Measurements from ENCODE around the gene PCDHGB3. TPM values are rescaled to one million over a fixed set of nuclear protein-coding genes. Genes with fewer than 3 reads are reported as not detected.

PCDHGB3 gene
- polyA plus RNA-seq, 1 of the 3 experiments (the other 2 are of a cell fraction): 0.53 TPM

DNA sequence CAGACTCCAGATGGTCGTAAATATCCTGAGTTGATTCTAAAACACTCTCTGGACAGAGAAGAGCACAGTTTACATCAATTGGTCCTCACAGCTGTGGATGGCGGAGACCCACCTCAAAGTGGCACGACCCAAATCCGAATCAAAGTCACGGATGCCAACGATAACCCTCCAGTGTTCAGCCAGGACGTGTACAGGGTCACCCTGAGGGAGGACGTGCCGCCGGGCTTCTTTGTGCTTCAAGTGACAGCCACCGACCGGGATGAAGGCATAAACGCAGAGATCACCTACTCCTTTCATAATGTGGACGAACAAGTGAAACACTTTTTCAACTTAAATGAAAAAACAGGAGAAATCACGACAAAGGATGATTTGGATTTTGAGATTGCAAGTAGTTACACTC is 9.4 kb upstream of the PCDHGB3 start:
- H3K9ac ChIP-seq: no peak overlapping the region
- no peaks in the 10 kb centered on the region for H3K79me2 ChIP-seq (ENCODE audit: insufficient read depth)
- ChIA-PET CTCF (interaction anchor here (0.6 to 1.1 kb wide), 5 partner anchors 178 to 203 kb away, joined by 3 to 14 read pairs (median 3); partner anchors contain the start of gene PCDHB16), POLR2A (interaction anchor here (0.7 kb wide), 1 partner anchor 203 kb away, joined by 3 read pairs; no protein-coding TSS in a partner anchor)
- H3F3A ChIP-seq (replicated peaks; ENCODE audit: insufficient read depth): no peaks in the 10 kb centered on the region
- peak overlapping the region in 1 of 2 experiments; percentile 42; a peak in 3 of 4 replicates for H3K4me3 ChIP-seq (ENCODE audit: low read depth in 2 of 2, low read length in 1 of 2)
- H4K20me1 ChIP-seq (ENCODE audit: insufficient read depth): no peaks in the 10 kb centered on the region
- no peak for DNase-seq
- H3K27ac ChIP-seq (ENCODE audit: low read depth in 2 of 2, low read length in 1 of 2): no peak overlapping the region
- H3K9me2 ChIP-seq: no peaks in the 10 kb centered on the region
- peaks cover 0 to 4% of the 10 kb centered on the region in 2 experiments for H3K36me3 ChIP-seq (replicated peaks in 1 of 2; ENCODE audit: control insufficient read depth in 1 of 2, insufficient read depth in 2 of 2, low read length in 1 of 2)
- no peak overlapping the region for H2AFZ ChIP-seq (ENCODE audit: low read depth)
- 0 out of 2 replicates have a peak overlapping the region, but pooled peaks have one; percentile 33 for H3K4me2 ChIP-seq
- no peaks in the 10 kb centered on the region for H3K27me3 ChIP-seq (ENCODE audit: insufficient read depth)
- WGBS (ENCODE audit: low lambda C conversion rate): 54% methylated on average over 14 of the region's 15 CpGs
- H3K9me3 ChIP-seq: no peaks in the 10 kb centered on the region; the same call in 1 of the 2 replicates
- H3K4me1 ChIP-seq (ENCODE audit: control insufficient read depth in 1 of 2, insufficient read depth in 2 of 2, low read depth in 1 of 2, low read length in 1 of 2): no peaks in the 10 kb centered on the region
- TF ChIP-seq MXI1 (IDR thresholded peaks at IDR 0.05; ENCODE audit: low read depth, low read length) (no peak), RAD21 (IDR thresholded peaks at IDR 0.05; ENCODE audit: low read length) (no peak), RCOR1 (IDR thresholded peaks at IDR 0.05; ENCODE audit: low read length) (no peak)

GRCh38 chr5:141362719-141363118 is 7.3 kb upstream of the PCDHGB3 start:
- ChIA-PET POLR2A (no interaction called here), CTCF (no interaction called here)
- Histone ChIP-seq H3K4me3 (ENCODE audit: low read depth in 2 of 2, low read length in 1 of 2) (no peak overlapping the region), H3K9me3 (no peaks in the 10 kb centered on the region; the same call in 1 of the 2 replicates), H3K9ac (no peak overlapping the region), H3K9me2 (no peaks in the 10 kb centered on the region), H4K20me1 (ENCODE audit: insufficient read depth) (no peaks in the 10 kb centered on the region), H2AFZ (ENCODE audit: low read depth) (no peak overlapping the region), H3F3A (replicated peaks; ENCODE audit: insufficient read depth) (no peaks in the 10 kb centered on the region), H3K4me2 (no peak overlapping the region), H3K27me3 (ENCODE audit: insufficient read depth) (no peaks in the 10 kb centered on the region), H3K36me3 (replicated peaks in 1 of 2; ENCODE audit: control insufficient read depth in 1 of 2, insufficient read depth in 2 of 2, low read length in 1 of 2) (peaks cover 0 to 6% of the 10 kb centered on the region in 2 experiments), H3K79me2 (ENCODE audit: insufficient read depth) (no peaks in the 10 kb centered on the region), H3K27ac (ENCODE audit: low read depth in 2 of 2, low read length in 1 of 2) (no peak overlapping the region), H3K4me1 (ENCODE audit: control insufficient read depth in 1 of 2, insufficient read depth in 2 of 2, low read depth in 1 of 2, low read length in 1 of 2) (no peaks in the 10 kb centered on the region)
- TF ChIP-seq TCF12 (IDR thresholded peaks at IDR 0.05): no peak
- TF ChIP-seq POLR2AphosphoS5 (IDR thresholded peaks at IDR 0.05; ENCODE audit: low read depth, low read length): no peak
- no peak for TF ChIP-seq GABPA (IDR thresholded peaks at IDR 0.05; ENCODE audit: low read depth)
- no peak for TF ChIP-seq CHD2 (IDR thresholded peaks at IDR 0.05; ENCODE audit: low read length, partially characterized antibody)
- TF ChIP-seq NRF1 (IDR thresholded peaks at IDR 0.05; ENCODE audit: low read depth, low read length): no peak
- TF ChIP-seq ELF1 (IDR thresholded peaks at IDR 0.05): no peak
- no peak for TF ChIP-seq MEF2A (IDR thresholded peaks at IDR 0.05; ENCODE audit: borderline replicate concordance, low read depth)
- TF ChIP-seq REST (IDR thresholded peaks at IDR 0.05; ENCODE audit: low read depth, low read length): no peak
- TF ChIP-seq JUND (IDR thresholded peaks at IDR 0.05): no peak
- TF ChIP-seq RFX5 (IDR thresholded peaks at IDR 0.05; ENCODE audit: low read length): no peak
- no peak for TF ChIP-seq NFIC (IDR thresholded peaks at IDR 0.05; ENCODE audit: borderline replicate concordance)
- TF ChIP-seq FOXM1 (IDR thresholded peaks at IDR 0.05; ENCODE audit: low read depth): no peak
- TF ChIP-seq, protein P1, sequence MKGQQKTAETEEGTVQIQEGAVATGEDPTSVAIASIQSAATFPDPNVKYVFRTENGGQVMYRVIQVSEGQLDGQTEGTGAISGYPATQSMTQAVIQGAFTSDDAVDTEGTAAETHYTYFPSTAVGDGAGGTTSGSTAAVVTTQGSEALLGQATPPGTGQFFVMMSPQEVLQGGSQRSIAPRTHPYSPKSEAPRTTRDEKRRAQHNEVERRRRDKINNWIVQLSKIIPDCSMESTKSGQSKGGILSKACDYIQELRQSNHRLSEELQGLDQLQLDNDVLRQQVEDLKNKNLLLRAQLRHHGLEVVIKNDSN (IDR thresholded peaks at IDR 0.05; ENCODE audit: borderline replicate concordance, low read depth): no peak
- TF ChIP-seq TEAD4 (IDR thresholded peaks at IDR 0.05; ENCODE audit: borderline replicate concordance, insufficient read depth): no peak
- no peak for TF ChIP-seq GATA2 (CRISPR knock-in tag; IDR thresholded peaks at IDR 0.05)
- TF ChIP-seq YY1 (IDR thresholded peaks at IDR 0.05; ENCODE audit: low read depth): no peak
- TF ChIP-seq USF2 (IDR thresholded peaks at IDR 0.05; ENCODE audit: borderline replicate concordance, low read depth, low read length): no peak
- DNase-seq: no peak

All from SK-N-SH (cell line).